Gastroesophageal sphincter (tissue), 3 donors: ENCODE results near the gene SLC25A20.

Experiments
- POLR2A ChIP-seq, 2 donors: fragments of 450-650 bp; IDR thresholded peaks; one replicate each; pipeline ENCODE4 v1.6.1; 2017; ENCODE audit warnings: antibody characterized with exemption in 2 of 2, mild to moderate bottlenecking in 2 of 2, moderate library complexity in 1 of 2
- POLR2AphosphoS5 ChIP-seq: sonication (generic); formaldehyde crosslinking; IDR thresholded peaks from one replicate; pipeline ENCODE4 v1.6.1; 2017; ENCODE audit warnings: antibody characterized with exemption
- TF ChIP-seq, protein P1 (sequence below), 4 experiments: fragments of 200-600 bp in 2 of 4; fragments of 450-650 bp in 2 of 4; sonication (generic) in 1 of 4; IDR thresholded peaks; one replicate each; pipeline ENCODE4 v1.5.1; 2017 to 2019; ENCODE audit warnings: antibody characterized with exemption in 4 of 4, mild to moderate bottlenecking in 2 of 4, moderate library complexity in 2 of 4

DNA sequence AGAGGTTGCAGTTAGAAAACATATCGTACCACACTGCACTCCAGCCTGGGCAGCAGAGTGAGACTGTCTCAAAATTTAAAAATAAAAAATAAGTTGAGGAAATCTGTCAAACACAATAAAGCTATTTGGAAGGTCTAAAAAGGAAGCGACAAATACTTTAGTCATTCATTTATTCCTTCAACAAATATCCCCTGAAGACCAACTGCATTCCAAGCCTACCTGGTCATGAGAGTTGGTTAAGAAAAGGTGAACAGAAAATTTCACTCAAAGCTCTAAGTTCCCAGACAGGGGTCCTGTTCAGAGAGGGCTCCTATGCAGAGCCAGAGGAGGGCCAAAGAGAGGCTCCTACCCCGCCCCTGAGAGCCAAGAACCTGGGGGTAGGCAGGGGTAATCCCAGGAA lies 35.6 kb downstream of the SLC25A20 start:
- TF ChIP-seq, protein P1, sequence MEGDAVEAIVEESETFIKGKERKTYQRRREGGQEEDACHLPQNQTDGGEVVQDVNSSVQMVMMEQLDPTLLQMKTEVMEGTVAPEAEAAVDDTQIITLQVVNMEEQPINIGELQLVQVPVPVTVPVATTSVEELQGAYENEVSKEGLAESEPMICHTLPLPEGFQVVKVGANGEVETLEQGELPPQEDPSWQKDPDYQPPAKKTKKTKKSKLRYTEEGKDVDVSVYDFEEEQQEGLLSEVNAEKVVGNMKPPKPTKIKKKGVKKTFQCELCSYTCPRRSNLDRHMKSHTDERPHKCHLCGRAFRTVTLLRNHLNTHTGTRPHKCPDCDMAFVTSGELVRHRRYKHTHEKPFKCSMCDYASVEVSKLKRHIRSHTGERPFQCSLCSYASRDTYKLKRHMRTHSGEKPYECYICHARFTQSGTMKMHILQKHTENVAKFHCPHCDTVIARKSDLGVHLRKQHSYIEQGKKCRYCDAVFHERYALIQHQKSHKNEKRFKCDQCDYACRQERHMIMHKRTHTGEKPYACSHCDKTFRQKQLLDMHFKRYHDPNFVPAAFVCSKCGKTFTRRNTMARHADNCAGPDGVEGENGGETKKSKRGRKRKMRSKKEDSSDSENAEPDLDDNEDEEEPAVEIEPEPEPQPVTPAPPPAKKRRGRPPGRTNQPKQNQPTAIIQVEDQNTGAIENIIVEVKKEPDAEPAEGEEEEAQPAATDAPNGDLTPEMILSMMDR (IDR thresholded peaks at IDR 0.05), result no peak
- no peak for TF ChIP-seq POLR2A (IDR thresholded peaks at IDR 0.05)
- no peak for TF ChIP-seq POLR2AphosphoS5
